HepG2 (cell line): Measurements from ENCODE around the gene MYL6B. TPM values are rescaled to one million over a fixed set of nuclear protein-coding genes. Genes with fewer than 3 reads are reported as not detected.

Experiments used
- ATAD3A ChIP-seq: sonication (generic); formaldehyde crosslinking; IDR thresholded peaks from 2 replicates; pipeline ENCODE4 v1.4.0; 2020; ENCODE audit warnings: missing genetic modification reagents
- CHD2 ChIP-seq: IDR thresholded peaks from 2 replicates; pipeline ENCODE4 v1.6.1; 2011; ENCODE audit warnings: low read depth, low read length, improper control_type of control experiment
- HNF4G ChIP-seq, 2 experiments: sonication (generic) in 1 of 2; formaldehyde crosslinking in 1 of 2; IDR thresholded peaks; 2 replicates each; pipeline versions ENCODE4 v1.4.0 to v1.6.1; 2011 to 2020; ENCODE audit warnings: borderline replicate concordance in 2 of 2, low read depth in 2 of 2, mild to moderate bottlenecking in 2 of 2, low read length in 1 of 2, missing genetic modification reagents in 1 of 2, moderate library complexity in 1 of 2
- KLF15 ChIP-seq: sonication (generic); formaldehyde crosslinking; IDR thresholded peaks from 2 replicates; pipeline ENCODE4 v1.8.1; 2023; ENCODE audit warnings: borderline replicate concordance, mild to moderate bottlenecking, inconsistent platforms, missing genetic modification reagents, mixed read lengths
- MYNN ChIP-seq: sonication (generic); formaldehyde crosslinking; IDR thresholded peaks from 2 replicates; pipeline ENCODE4 v1.4.0; 2020; ENCODE audit warnings: mild to moderate bottlenecking, low read depth, missing genetic modification reagents
- NR2C2 ChIP-seq: sonication (generic); formaldehyde crosslinking; IDR thresholded peaks from 2 replicates; pipeline ENCODE4 v1.4.0; 2020; ENCODE audit warnings: missing genetic modification reagents, mild to moderate bottlenecking, moderate library complexity, borderline replicate concordance
- PAWR ChIP-seq: sonication (generic); formaldehyde crosslinking; IDR thresholded peaks from 2 replicates; pipeline ENCODE4 v1.4.0; 2020; ENCODE audit warnings: missing genetic modification reagents, mild to moderate bottlenecking, borderline replicate concordance
- RCOR2 ChIP-seq: IDR thresholded peaks from 2 replicates; pipeline ENCODE4 v1.6.1; 2016; ENCODE audit warnings: missing biosample characterization, missing genetic modification reagents
- SIN3B ChIP-seq: fragments of 150-350 bp; IDR thresholded peaks from 2 replicates; pipeline ENCODE4 v1.6.1; 2014; ENCODE audit warnings: low read length
- TGIF2 ChIP-seq: IDR thresholded peaks from 2 replicates; pipeline ENCODE4 v1.6.1; 2016; ENCODE audit warnings: control low read depth, missing compliant biosample characterization
- U2AF1 ChIP-seq: fragments of 200-400 bp; formaldehyde crosslinking; optimal IDR thresholded peaks from 2 replicates; pipeline ENCODE3; 2017; ENCODE audit warnings: mild to moderate bottlenecking, low read depth, low read length
- ZFP36L1 ChIP-seq: sonication (generic); formaldehyde crosslinking; IDR thresholded peaks from 2 replicates; pipeline ENCODE4 v1.8.0; 2022; ENCODE audit warnings: mild to moderate bottlenecking, missing genetic modification reagents, moderate library complexity
- ZFX ChIP-seq: sonication (generic); formaldehyde crosslinking; IDR thresholded peaks from 2 replicates; pipeline ENCODE4 v1.4.0; 2020; ENCODE audit warnings: mild to moderate bottlenecking, low read depth, missing genetic modification reagents, moderate library complexity
- ZNF430 ChIP-seq: sonication (generic); formaldehyde crosslinking; IDR thresholded peaks from 2 replicates; pipeline ENCODE4 v1.9.0; 2021; ENCODE audit warnings: mild to moderate bottlenecking, missing genetic modification reagents
- ZNF501 ChIP-seq: sonication (generic); formaldehyde crosslinking; IDR thresholded peaks from 2 replicates; pipeline ENCODE4 v1.5.1; 2020; ENCODE audit warnings: mild to moderate bottlenecking, moderate library complexity, missing genetic modification reagents
- ZNF749 ChIP-seq: sonication (generic); formaldehyde crosslinking; IDR thresholded peaks from 2 replicates; pipeline ENCODE4 v1.8.0; 2022; ENCODE audit warnings: mild to moderate bottlenecking, missing genetic modification reagents, moderate library complexity, borderline replicate concordance
- ZNF75D ChIP-seq: sonication (generic); formaldehyde crosslinking; IDR thresholded peaks from 2 replicates; pipeline ENCODE4 v1.8.1; 2023; ENCODE audit warnings: missing genetic modification reagents, mild to moderate bottlenecking, borderline replicate concordance
- ZSCAN22 ChIP-seq: sonication (generic); formaldehyde crosslinking; IDR thresholded peaks from 2 replicates; pipeline ENCODE4 v1.4.0; 2020; ENCODE audit warnings: mild to moderate bottlenecking, missing genetic modification reagents
- polyA plus RNA-seq, 8 experiments: library from polyadenylated mRNA; depleted of rRNA in 3 of 8; stranded (reverse) in 7 of 8; unstranded in 1 of 8; fragments of >200 nt; fragmentation: Illumina TruSeq in 4 of 8; extraction: Trizol in 4 of 8; gene quantifications; 2 replicates each; pipeline versions ENCODE4 v1.2.1 to v1.2.3, GENCODE V29; 2011 to 2016; ENCODE audit warnings: low read depth in 4 of 8, missing spikeins in 1 of 8, mixed read lengths in 1 of 8; ENCODE audit not compliant: insufficient read depth in 1 of 8
- total RNA-seq, 5 experiments: library from RNA; depleted of rRNA; stranded (reverse); fragments of >200 nt; fragmentation: Illumina TruSeq; extraction: Trizol; gene quantifications; 2 replicates each; pipeline ENCODE4 v1.2.3, GENCODE V29; 2016; ENCODE audit warnings: low read depth in 1 of 5
- TF ChIP-seq, protein P1 (sequence below): sonication (generic); formaldehyde crosslinking; IDR thresholded peaks from 2 replicates; pipeline ENCODE4 v1.5.0; 2020; ENCODE audit warnings: mild to moderate bottlenecking, missing genetic modification reagents, borderline replicate concordance
- TF ChIP-seq, protein P2 (sequence below): sonication (generic); formaldehyde crosslinking; IDR thresholded peaks from 2 replicates; pipeline ENCODE4 v1.4.0; 2020; ENCODE audit warnings: missing genetic modification reagents, mild to moderate bottlenecking, borderline replicate concordance
- TF ChIP-seq, protein P3 (sequence below): sonication (generic); formaldehyde crosslinking; IDR thresholded peaks from 2 replicates; pipeline ENCODE4 v1.4.0; 2020; ENCODE audit warnings: missing genetic modification reagents, mild to moderate bottlenecking, borderline replicate concordance

The MYL6B gene
- total and polyA plus RNA-seq, 2 of the 13 experiments (the other 11 are each of a cell fraction or from before 2014, with no cell fraction given): 75.7 to 88.7 TPM

DNA sequence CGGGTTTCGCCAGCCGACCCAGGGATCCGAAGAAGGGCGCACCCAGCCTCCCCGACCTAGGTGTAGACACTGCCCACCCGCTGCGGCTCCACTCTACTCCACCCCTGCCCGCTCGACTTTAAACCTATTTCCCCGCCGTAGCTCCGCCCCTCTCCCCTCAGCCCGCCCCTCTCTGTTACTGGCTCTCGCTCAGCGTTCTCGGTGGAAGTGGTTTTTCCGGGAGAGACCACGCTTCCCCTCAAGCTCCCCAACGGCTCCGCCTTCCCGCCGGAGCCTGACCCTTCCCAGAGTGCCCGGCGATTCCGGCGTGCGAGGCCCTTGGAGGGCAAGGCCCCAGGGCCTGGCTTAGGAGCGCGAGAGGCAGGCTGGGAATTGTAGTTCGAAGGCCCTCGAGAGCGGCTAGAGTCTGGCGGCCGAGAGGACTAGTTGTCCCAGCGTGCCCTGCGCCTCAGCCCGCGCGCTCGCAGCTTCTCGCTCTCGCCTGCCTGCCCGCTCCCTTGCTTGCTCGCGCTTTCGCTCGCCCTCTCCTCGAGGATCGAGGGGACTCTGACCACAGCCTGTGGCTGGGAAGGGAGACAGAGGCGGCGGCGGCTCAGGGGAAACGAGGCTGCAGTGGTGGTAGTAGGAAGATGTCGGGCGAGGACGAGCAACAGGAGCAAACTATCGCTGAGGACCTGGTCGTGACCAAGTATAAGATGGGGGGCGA is 48.1 kb upstream of the MYL6B start, which contains the start of gene PA2G4 (continued):
- TF ChIP-seq ZNF430 (CRISPR knock-in tag): peak; percentile 69
- no peak for TF ChIP-seq ZSCAN22
- TF ChIP-seq ZNF749 (CRISPR knock-in tag): peak; percentile 58; the same call in 1 of the 2 replicates
- TF ChIP-seq, protein P1, sequence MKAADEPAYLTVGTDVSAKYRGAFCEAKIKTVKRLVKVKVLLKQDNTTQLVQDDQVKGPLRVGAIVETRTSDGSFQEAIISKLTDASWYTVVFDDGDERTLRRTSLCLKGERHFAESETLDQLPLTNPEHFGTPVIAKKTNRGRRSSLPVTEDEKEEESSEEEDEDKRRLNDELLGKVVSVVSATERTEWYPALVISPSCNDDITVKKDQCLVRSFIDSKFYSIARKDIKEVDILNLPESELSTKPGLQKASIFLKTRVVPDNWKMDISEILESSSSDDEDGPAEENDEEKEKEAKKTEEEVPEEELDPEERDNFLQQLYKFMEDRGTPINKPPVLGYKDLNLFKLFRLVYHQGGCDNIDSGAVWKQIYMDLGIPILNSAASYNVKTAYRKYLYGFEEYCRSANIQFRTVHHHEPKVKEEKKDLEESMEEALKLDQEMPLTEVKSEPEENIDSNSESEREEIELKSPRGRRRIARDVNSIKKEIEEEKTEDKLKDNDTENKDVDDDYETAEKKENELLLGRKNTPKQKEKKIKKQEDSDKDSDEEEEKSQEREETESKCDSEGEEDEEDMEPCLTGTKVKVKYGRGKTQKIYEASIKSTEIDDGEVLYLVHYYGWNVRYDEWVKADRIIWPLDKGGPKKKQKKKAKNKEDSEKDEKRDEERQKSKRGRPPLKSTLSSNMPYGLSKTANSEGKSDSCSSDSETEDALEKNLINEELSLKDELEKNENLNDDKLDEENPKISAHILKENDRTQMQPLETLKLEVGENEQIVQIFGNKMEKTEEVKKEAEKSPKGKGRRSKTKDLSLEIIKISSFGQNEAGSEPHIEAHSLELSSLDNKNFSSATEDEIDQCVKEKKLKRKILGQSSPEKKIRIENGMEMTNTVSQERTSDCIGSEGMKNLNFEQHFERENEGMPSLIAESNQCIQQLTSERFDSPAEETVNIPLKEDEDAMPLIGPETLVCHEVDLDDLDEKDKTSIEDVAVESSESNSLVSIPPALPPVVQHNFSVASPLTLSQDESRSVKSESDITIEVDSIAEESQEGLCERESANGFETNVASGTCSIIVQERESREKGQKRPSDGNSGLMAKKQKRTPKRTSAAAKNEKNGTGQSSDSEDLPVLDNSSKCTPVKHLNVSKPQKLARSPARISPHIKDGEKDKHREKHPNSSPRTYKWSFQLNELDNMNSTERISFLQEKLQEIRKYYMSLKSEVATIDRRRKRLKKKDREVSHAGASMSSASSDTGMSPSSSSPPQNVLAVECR (CRISPR knock-in tag): peak; percentile 92
- TF ChIP-seq SIN3B: no peak
- no peak for TF ChIP-seq ATAD3A (CRISPR knock-in tag)
- TF ChIP-seq, protein P2, sequence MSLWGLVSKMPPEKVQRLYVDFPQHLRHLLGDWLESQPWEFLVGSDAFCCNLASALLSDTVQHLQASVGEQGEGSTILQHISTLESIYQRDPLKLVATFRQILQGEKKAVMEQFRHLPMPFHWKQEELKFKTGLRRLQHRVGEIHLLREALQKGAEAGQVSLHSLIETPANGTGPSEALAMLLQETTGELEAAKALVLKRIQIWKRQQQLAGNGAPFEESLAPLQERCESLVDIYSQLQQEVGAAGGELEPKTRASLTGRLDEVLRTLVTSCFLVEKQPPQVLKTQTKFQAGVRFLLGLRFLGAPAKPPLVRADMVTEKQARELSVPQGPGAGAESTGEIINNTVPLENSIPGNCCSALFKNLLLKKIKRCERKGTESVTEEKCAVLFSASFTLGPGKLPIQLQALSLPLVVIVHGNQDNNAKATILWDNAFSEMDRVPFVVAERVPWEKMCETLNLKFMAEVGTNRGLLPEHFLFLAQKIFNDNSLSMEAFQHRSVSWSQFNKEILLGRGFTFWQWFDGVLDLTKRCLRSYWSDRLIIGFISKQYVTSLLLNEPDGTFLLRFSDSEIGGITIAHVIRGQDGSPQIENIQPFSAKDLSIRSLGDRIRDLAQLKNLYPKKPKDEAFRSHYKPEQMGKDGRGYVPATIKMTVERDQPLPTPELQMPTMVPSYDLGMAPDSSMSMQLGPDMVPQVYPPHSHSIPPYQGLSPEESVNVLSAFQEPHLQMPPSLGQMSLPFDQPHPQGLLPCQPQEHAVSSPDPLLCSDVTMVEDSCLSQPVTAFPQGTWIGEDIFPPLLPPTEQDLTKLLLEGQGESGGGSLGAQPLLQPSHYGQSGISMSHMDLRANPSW: no peak; the same call in 1 of the 2 replicates
- TF ChIP-seq MYNN: no peak; the same call in 1 of the 2 replicates
- 0 out of 2 replicates have a peak, but pooled peaks have one; percentile 26 for TF ChIP-seq ZNF75D (CRISPR knock-in tag)
- peak; percentile 97 for TF ChIP-seq NR2C2 (CRISPR knock-in tag)
- TF ChIP-seq PAWR: no peak; the same call in 1 of the 2 replicates
- TF ChIP-seq TGIF2 (CRISPR knock-in tag): peak; percentile 72
- TF ChIP-seq ZNF501 (CRISPR knock-in tag): peak; percentile 95
- TF ChIP-seq RCOR2 (CRISPR knock-in tag): no peak
- TF ChIP-seq ZFP36L1: peak; percentile 90
- TF ChIP-seq ZFX (CRISPR knock-in tag): peak; percentile 99
- TF ChIP-seq CHD2: peak; percentile 87
- TF ChIP-seq KLF15: no peak; the same call in 1 of the 2 replicates
- peak; percentile 92 for TF ChIP-seq U2AF1
- TF ChIP-seq HNF4G (IDR thresholded peaks at IDR 0.05; ENCODE audit: borderline replicate concordance, low read depth, low read length): no peak; the same call in 1 of the 2 replicates
- no peak for TF ChIP-seq HNF4G (CRISPR knock-in tag; IDR thresholded peaks at IDR 0.05; ENCODE audit: borderline replicate concordance, low read depth)
- TF ChIP-seq, protein P3, sequence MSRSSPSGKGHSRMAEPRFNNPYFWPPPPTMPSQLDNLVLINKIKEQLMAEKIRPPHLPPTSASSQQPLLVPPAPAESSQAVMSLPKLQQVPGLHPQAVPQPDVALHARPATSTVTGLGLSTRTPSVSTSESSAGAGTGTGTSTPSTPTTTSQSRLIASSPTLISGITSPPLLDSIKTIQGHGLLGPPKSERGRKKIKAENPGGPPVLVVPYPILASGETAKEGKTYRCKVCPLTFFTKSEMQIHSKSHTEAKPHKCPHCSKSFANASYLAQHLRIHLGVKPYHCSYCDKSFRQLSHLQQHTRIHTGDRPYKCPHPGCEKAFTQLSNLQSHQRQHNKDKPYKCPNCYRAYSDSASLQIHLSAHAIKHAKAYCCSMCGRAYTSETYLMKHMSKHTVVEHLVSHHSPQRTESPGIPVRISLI: no peak
